Globus pallidus (tissue), 1 donor: Measurements from ENCODE around the gene GPD2.
A peak's percentile ranks its signal among the peaks of the same experiment; 100 is the strongest.

Source experiments
- DNase-seq: peaks from one replicate; pipeline ENCODE4 v3.0.0-alpha.2; 2015; ENCODE audit warnings: low spot score

The GPD2 gene

GRCh38 chr2:156436497-156437085, 412 bp downstream of the GPD2 start:
- DNase-seq = peak; percentile 53

GRCh38 chr2:156437272-156437930, 1.2 kb downstream of the GPD2 start:
- peak; percentile 59 for DNase-seq

- DNase-seq = no peak
Observed at GRCh38 chr2:156437931-156438410, 1.8 kb downstream of the GPD2 start.

- DNase-seq = no peak
Observed at GRCh38 chr2:156443089-156443488, 6.9 kb downstream of the GPD2 start.

GRCh38 chr2:156445296-156446220, 9.4 kb downstream of the GPD2 start:
- no peak for DNase-seq

- no peak for DNase-seq
Observed at GRCh38 chr2:156447761-156448160, 11.6 kb downstream of the GPD2 start.

- no peak for DNase-seq
Observed at GRCh38 chr2:156448766-156449165, 12.6 kb downstream of the GPD2 start.

- DNase-seq = no peak
Observed at GRCh38 chr2:156452971-156453370, 16.8 kb downstream of the GPD2 start.

GRCh38 chr2:156455361-156455975, 19.3 kb downstream of the GPD2 start:
- no peak for DNase-seq

- no peak for DNase-seq
Observed at GRCh38 chr2:156456616-156457015, 20.4 kb downstream of the GPD2 start.

GRCh38 chr2:156457523-156458517, 21.6 kb downstream of the GPD2 start:
- DNase-seq = peak; percentile 41

GRCh38 chr2:156459720-156460119, 23.5 kb downstream of the GPD2 start:
- no peak for DNase-seq

GRCh38 chr2:156464106-156464505, 27.9 kb downstream of the GPD2 start:
- no peak for DNase-seq

- DNase-seq = no peak
Observed at GRCh38 chr2:156465573-156465972, 29.4 kb downstream of the GPD2 start.

- peak; percentile 68 for DNase-seq
Observed at GRCh38 chr2:156466739-156467405, 30.7 kb downstream of the GPD2 start.

GRCh38 chr2:156470975-156471583, 34.9 kb downstream of the GPD2 start:
- DNase-seq = no peak

- no peak for DNase-seq
Observed at GRCh38 chr2:156471762-156472161, 35.6 kb downstream of the GPD2 start.

- no peak for DNase-seq
Observed at GRCh38 chr2:156472686-156473085, 36.5 kb downstream of the GPD2 start.

- no peak for DNase-seq
Observed at GRCh38 chr2:156473445-156473844, 37.3 kb downstream of the GPD2 start.

- DNase-seq = no peak
Observed at GRCh38 chr2:156474401-156474800, 38.2 kb downstream of the GPD2 start.
